Urinary bladder (tissue), 4 donors: Measurements from ENCODE around the gene ERG. TPM values are rescaled to one million over a fixed set of nuclear protein-coding genes. Genes with fewer than 3 reads are reported as not detected.

Experiments used
- DNase-seq: peaks from one replicate; pipeline ENCODE4 v3.0.0-alpha.2; 2015; ENCODE audit errors: extremely low spot score
- H3K27ac ChIP-seq: one replicate; pipeline ENCODE4 v1.5.1; 2013; ENCODE audit warnings: low read depth, mild to moderate bottlenecking, moderate library complexity
- H3K36me3 ChIP-seq: one replicate; pipeline ENCODE4 v1.6.1; 2013; ENCODE audit warnings: mild to moderate bottlenecking, moderate library complexity; ENCODE audit not compliant: insufficient read depth
- H3K4me1 ChIP-seq: one replicate; pipeline ENCODE4 v1.6.1; 2013; ENCODE audit warnings: mild to moderate bottlenecking, moderate library complexity; ENCODE audit not compliant: insufficient read depth
- H3K4me3 ChIP-seq: one replicate; pipeline ENCODE4 v1.5.1; 2013; ENCODE audit warnings: low read depth, low read length
- WGBS: extraction: QIAGEN DNeasy Blood & Tissue Kit; methylation state at CpG from one replicate; pipeline ENCODE4 v1.1.7; 2013; 5-methylcytosine and 5-hydroxymethylcytosine counted together
- polyA plus RNA-seq: library from polyadenylated mRNA; stranded (reverse); fragments of 200-250 nt; gene quantifications from one replicate; pipeline ENCODE4 v1.2.3, GENCODE V29; 2013
- total RNA-seq: library from RNA; depleted of rRNA; stranded (reverse); fragments of >200 nt; gene quantifications from one replicate; pipeline ENCODE4 v1.2.3, GENCODE V29; 2014
- donor health status: healthy with polysubstance abuse.
- donor health status: healthy.

ERG gene
- total and polyA plus RNA-seq, 2 donors, result 13.5 to 17.1 TPM

- no peak overlapping the region for H3K4me3 ChIP-seq
- no peak overlapping the region for H3K27ac ChIP-seq
- WGBS, result 65% methylated on average over 3 of the region's 3 CpGs
- H3K36me3 ChIP-seq, result no peaks in the 10 kb centered on the region
- no peaks in the 10 kb centered on the region for H3K4me1 ChIP-seq
- DNase-seq, result no peak
Measured at GRCh38 chr21:38454161-38454560, 44.1 kb downstream of the ERG start.

- Histone ChIP-seq H3K4me1 (no peaks in the 10 kb centered on the region), H3K27ac (no peak overlapping the region), H3K36me3 (no peaks in the 10 kb centered on the region), H3K4me3 (no peak overlapping the region)
- WGBS, result 51% methylated on average over 5 of the region's 5 CpGs
- DNase-seq, result no peak
Measured at GRCh38 chr21:38448671-38449385, 49.4 kb downstream of the ERG start.

- DNase-seq, result no peak
- no peaks in the 10 kb centered on the region for H3K4me1 ChIP-seq
Measured at GRCh38 chr21:38447611-38448010, 50.7 kb downstream of the ERG start.

GRCh38 chr21:38444691-38445090 lies 53.6 kb downstream of the ERG start:
- Histone ChIP-seq H3K27ac (no peak overlapping the region), H3K4me3 (no peak overlapping the region), H3K36me3 (no peaks in the 10 kb centered on the region), H3K4me1 (no peaks in the 10 kb centered on the region)
- WGBS, result 79% methylated on average over 6 of the region's 6 CpGs
- no peak for DNase-seq

More at GRCh38 chr21:38447611-38448010, 50.7 kb downstream of the ERG start:
- Histone ChIP-seq H3K36me3 (no peaks in the 10 kb centered on the region), H3K4me3 (no peak overlapping the region), H3K27ac (no peak overlapping the region)
- 47% methylated on average over 3 of the region's 3 CpGs for WGBS

GRCh38 chr21:38443110-38443509 lies 55.2 kb downstream of the ERG start:
- Histone ChIP-seq H3K4me3 (no peak overlapping the region), H3K4me1 (no peaks in the 10 kb centered on the region), H3K36me3 (no peaks in the 10 kb centered on the region), H3K27ac (no peak overlapping the region)
- DNase-seq, result no peak
- WGBS, result 61% methylated on average over 8 of the region's 8 CpGs

DNA sequence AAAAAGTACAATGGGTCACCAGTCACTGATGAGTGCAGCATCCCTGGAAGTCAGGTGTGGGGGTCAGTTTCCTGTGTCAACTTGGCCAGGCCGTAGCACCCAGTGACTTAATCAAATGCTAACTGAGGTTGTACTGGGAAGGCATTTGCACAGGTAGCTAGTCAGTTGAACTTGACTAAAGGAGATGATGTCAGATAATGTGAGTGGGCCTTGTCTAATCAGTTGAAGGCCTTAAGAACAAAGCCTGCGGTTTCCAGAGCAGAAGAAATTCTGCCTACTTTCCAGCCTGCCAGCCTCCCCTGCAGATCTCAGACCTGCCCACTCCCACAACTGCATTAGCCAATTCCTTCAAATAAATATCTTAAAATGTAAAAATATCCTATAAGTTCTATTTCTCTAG lies 57.1 kb downstream of the ERG start:
- H3K36me3 ChIP-seq, result no peaks in the 10 kb centered on the region

DNA sequence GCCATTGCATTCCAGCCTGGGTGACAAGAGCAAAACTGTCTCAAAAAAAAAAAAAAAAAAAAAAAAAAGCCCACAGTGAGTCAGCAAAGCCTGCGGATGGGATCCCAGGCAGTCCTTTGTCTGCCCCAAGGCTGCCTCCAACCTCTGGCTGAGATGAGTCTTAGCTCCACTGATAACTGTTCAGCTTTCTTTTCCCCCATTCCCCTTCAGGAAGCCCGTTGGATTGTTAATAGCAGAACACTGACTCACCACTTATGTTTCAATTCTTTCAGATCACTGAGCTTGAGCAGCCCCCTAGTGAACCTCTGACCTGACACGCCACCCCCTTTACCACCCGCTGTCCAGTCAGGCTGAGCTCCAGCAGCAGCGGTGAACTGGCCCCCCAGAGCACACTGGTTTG lies 57.5 kb downstream of the ERG start:
- Histone ChIP-seq H3K27ac (no peak overlapping the region), H3K4me3 (no peak overlapping the region), H3K36me3 (no peaks in the 10 kb centered on the region), H3K4me1 (no peaks in the 10 kb centered on the region)
- DNase-seq, result no peak
- 72% methylated on average over 5 of the region's 5 CpGs for WGBS

More for the DNA sequence above, 57.1 kb downstream of the ERG start:
- Histone ChIP-seq H3K27ac (no peak overlapping the region), H3K4me1 (no peaks in the 10 kb centered on the region), H3K4me3 (no peak overlapping the region)
- no peak for DNase-seq
- 91% methylated on average over 2 of the region's 2 CpGs for WGBS

DNA sequence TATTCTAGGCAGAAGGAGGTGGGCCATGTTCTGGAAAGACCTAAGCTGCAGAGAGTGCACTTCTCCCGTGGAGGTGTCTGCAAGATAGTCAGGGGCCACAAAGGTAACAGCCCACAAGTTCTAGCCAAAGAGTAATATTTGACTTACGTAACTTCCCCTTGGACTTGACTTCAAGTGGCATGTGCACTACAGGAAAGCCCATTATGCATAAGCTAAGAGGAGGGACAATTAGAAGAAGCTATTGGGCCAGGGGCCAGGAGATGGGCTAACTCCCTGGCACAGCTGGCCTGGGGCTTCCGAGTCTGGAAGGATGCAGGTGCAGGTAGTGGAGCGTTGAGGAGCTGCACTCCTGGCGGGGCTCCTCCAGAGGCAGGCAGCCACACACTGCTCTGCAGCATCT lies 58.3 kb downstream of the ERG start:
- Histone ChIP-seq H3K27ac (no peak overlapping the region), H3K36me3 (no peaks in the 10 kb centered on the region), H3K4me1 (no peaks in the 10 kb centered on the region), H3K4me3 (no peak overlapping the region)
- DNase-seq, result no peak
- WGBS, result 83% methylated on average over 5 of the region's 5 CpGs

- WGBS, result 41% methylated on average over 6 of the region's 6 CpGs
- DNase-seq, result no peak
- H3K4me1 ChIP-seq, result no peaks in the 10 kb centered on the region
- no peak overlapping the region for H3K27ac ChIP-seq
- H3K4me3 ChIP-seq, result no peak overlapping the region
- no peaks in the 10 kb centered on the region for H3K36me3 ChIP-seq
Measured at GRCh38 chr21:38439426-38439825, 58.9 kb downstream of the ERG start.

DNA sequence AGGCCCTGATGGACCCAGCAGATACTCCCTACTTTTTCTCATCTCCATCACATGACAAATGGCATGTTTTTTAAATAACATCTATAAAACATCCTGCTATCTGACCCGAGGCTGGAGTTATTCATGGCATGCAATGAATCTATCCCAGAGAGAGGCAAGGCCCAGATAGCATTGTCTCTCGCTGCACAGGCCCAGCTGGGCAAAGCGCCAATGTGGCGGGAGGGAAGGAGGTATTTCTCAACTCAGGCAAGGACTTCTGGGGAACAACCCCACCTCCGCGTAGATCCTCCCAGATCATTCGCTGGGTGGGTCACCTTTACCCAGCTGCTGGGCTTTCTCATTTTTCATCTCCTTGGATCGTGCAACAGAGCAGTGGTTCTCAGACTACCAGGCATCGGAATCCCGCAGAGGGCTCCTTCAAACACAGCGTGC lies 59.8 kb downstream of the ERG start:
- H3K4me3 ChIP-seq, result no peak overlapping the region
- no peak for DNase-seq
- no peaks in the 10 kb centered on the region for H3K4me1 ChIP-seq
- no peak overlapping the region for H3K27ac ChIP-seq
- no peaks in the 10 kb centered on the region for H3K36me3 ChIP-seq
- WGBS, result 39% methylated on average over 11 of the region's 11 CpGs

DNA sequence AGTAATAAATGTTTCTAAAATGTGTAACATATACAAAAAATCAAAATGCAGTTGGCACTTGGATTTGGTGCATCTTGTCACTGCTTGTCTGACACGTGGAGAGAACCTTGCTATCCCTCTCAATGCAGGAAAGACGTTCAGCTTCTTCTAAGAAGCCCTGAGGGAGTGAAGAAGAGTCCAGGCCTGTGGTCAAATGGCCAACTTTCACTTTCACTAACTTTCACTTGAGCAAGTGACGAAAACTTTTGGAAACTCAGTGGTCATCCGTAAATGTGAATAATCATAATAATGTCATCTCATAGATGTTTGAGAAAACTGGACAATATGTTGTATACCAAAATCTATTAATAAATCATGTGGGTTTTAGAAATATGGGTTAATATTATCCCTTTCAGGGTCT lies 61.9 kb downstream of the ERG start:
- no peak overlapping the region for H3K4me3 ChIP-seq
- WGBS, result 78% methylated on average over 4 of the region's 4 CpGs
- DNase-seq, result no peak
- no peaks in the 10 kb centered on the region for H3K4me1 ChIP-seq
- H3K27ac ChIP-seq, result no peak overlapping the region
- no peaks in the 10 kb centered on the region for H3K36me3 ChIP-seq

- no peak overlapping the region for H3K27ac ChIP-seq
- 20% methylated on average over 8 of the region's 8 CpGs for WGBS
Measured at GRCh38 chr21:38434913-38435533, 63.3 kb downstream of the ERG start.

GRCh38 chr21:38433471-38433870 lies 64.8 kb downstream of the ERG start:
- H3K27ac ChIP-seq, result no peak overlapping the region
- 88% methylated on average over 8 of the region's 8 CpGs for WGBS
- no peak overlapping the region for H3K4me3 ChIP-seq
- DNase-seq, result no peak
- no peaks in the 10 kb centered on the region for H3K4me1 ChIP-seq
- H3K36me3 ChIP-seq, result no peaks in the 10 kb centered on the region

More at GRCh38 chr21:38434913-38435533, 63.3 kb downstream of the ERG start:
- no peak for DNase-seq
- Histone ChIP-seq H3K36me3 (no peaks in the 10 kb centered on the region), H3K4me1 (no peaks in the 10 kb centered on the region), H3K4me3 (no peak overlapping the region)

DNA sequence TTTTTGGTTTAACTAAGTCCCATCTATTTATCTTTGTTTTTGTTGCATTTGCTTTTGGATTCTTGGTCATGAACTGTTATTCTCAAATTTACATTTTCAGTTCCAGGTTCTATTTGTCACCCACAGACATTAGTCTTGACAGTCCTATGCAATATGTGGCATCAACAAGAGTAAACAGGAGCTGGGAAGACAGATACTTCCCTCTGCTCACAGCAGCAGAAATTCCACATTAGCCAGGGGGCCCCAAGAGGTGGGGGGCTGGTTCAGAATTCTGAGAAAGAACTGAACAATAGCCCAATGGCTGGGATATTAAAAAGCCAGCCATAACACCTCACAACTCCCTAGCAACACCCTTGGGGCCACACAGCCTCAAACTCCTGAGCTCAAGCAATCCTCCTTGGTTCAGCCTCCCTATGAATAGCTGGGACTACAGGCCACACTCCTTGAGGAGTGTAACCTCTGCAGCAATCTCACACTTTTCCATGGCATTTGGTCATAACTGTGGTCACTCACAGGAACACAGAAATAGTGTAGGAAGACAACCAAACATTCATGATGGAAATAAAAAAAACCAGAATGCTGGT lies 67.8 kb downstream of the ERG start:
- H3K4me3 ChIP-seq, result no peak overlapping the region
- no peaks in the 10 kb centered on the region for H3K4me1 ChIP-seq
- H3K36me3 ChIP-seq, result no peaks in the 10 kb centered on the region
- H3K27ac ChIP-seq, result no peak overlapping the region
- no peak for DNase-seq
